Sigmoid colon (tissue), 4 donors: ENCODE data around the gene SND1.

ENCODE experiments used
- CTCF ChIP-seq, 4 experiments: fragments of 450-650 bp in 3 of 4; fragments of 200-600 bp in 1 of 4; IDR thresholded peaks; one replicate each; pipeline ENCODE4 v1.5.1; 2016 to 2019; ENCODE audit warnings: antibody characterized with exemption in 4 of 4, mild to moderate bottlenecking in 3 of 4, moderate library complexity in 2 of 4
- EP300 ChIP-seq, 4 donors: sonication (generic); formaldehyde crosslinking; IDR thresholded peaks; one replicate each; pipeline ENCODE4 v1.6.1; 2017; ENCODE audit warnings: antibody characterized with exemption in 4 of 4
- POLR2A ChIP-seq, 2 donors: fragments of 450-650 bp; IDR thresholded peaks; one replicate each; pipeline ENCODE4 v1.6.1; 2016; ENCODE audit warnings: antibody characterized with exemption in 2 of 2, mild to moderate bottlenecking in 2 of 2, moderate library complexity in 2 of 2
- POLR2AphosphoS5 ChIP-seq, 4 donors: sonication (generic); formaldehyde crosslinking; IDR thresholded peaks; one replicate each; pipeline ENCODE4 v1.6.1; 2017; ENCODE audit warnings: antibody characterized with exemption in 4 of 4

- no peak for TF ChIP-seq CTCF (IDR thresholded peaks at IDR 0.05)
- no peak for TF ChIP-seq POLR2AphosphoS5 (IDR thresholded peaks at IDR 0.05)
- TF ChIP-seq EP300 (IDR thresholded peaks at IDR 0.05): no peak
- TF ChIP-seq POLR2A (IDR thresholded peaks at IDR 0.05): no peak
Observed at GRCh38 chr7:127648986-127649385, 3.0 kb upstream of the SND1 start.
